PFSK-1 (cell line): ENCODE results near the gene PDE3A.

Experiments used
- FOXP2 ChIP-seq: optimal IDR thresholded peaks from 2 replicates; pipeline ENCODE3; 2011; ENCODE audit warnings: borderline replicate concordance, control low read depth, inconsistent platforms; ENCODE audit not compliant: insufficient read depth; ENCODE audit errors: extremely low read length, extremely low read depth
- POLR2AphosphoS5 ChIP-seq: IDR thresholded peaks from 2 replicates; pipeline ENCODE4 v1.6.1; 2012; ENCODE audit warnings: low read depth, mild to moderate bottlenecking, control low read depth, low read length, moderate library complexity
- SIN3A ChIP-seq: IDR thresholded peaks from 2 replicates; pipeline ENCODE4 v1.6.1; 2012; ENCODE audit warnings: mild to moderate bottlenecking, low read length, moderate library complexity, borderline replicate concordance; ENCODE audit not compliant: insufficient read depth
- TAF1 ChIP-seq: IDR thresholded peaks from 2 replicates; pipeline ENCODE4 v1.6.1; 2012; ENCODE audit warnings: low read length, control low read depth, borderline replicate concordance; ENCODE audit not compliant: insufficient read depth
- TF ChIP-seq, protein P1 (sequence below), 2 experiments: IDR thresholded peaks; 2 replicates each; pipeline versions ENCODE4 v1.6.1 to v1.8.0; 2011 to 2012; ENCODE audit warnings: low read depth in 2 of 2, low read length in 2 of 2, control low read depth in 1 of 2, inconsistent platforms in 1 of 2, mild to moderate bottlenecking in 1 of 2, moderate library complexity in 1 of 2; ENCODE audit not compliant: insufficient read depth in 1 of 2

PDE3A gene

GRCh38 chr12:20576528-20576927, 208.2 kb downstream of the PDE3A start:
- TF ChIP-seq SIN3A (no peak), TAF1 (no peak), FOXP2 (no peak), POLR2AphosphoS5 (no peak)
- TF ChIP-seq, protein P1, sequence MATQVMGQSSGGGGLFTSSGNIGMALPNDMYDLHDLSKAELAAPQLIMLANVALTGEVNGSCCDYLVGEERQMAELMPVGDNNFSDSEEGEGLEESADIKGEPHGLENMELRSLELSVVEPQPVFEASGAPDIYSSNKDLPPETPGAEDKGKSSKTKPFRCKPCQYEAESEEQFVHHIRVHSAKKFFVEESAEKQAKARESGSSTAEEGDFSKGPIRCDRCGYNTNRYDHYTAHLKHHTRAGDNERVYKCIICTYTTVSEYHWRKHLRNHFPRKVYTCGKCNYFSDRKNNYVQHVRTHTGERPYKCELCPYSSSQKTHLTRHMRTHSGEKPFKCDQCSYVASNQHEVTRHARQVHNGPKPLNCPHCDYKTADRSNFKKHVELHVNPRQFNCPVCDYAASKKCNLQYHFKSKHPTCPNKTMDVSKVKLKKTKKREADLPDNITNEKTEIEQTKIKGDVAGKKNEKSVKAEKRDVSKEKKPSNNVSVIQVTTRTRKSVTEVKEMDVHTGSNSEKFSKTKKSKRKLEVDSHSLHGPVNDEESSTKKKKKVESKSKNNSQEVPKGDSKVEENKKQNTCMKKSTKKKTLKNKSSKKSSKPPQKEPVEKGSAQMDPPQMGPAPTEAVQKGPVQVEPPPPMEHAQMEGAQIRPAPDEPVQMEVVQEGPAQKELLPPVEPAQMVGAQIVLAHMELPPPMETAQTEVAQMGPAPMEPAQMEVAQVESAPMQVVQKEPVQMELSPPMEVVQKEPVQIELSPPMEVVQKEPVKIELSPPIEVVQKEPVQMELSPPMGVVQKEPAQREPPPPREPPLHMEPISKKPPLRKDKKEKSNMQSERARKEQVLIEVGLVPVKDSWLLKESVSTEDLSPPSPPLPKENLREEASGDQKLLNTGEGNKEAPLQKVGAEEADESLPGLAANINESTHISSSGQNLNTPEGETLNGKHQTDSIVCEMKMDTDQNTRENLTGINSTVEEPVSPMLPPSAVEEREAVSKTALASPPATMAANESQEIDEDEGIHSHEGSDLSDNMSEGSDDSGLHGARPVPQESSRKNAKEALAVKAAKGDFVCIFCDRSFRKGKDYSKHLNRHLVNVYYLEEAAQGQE (IDR thresholded peaks at IDR 0.05; ENCODE audit: insufficient read depth in 1 of 2, low read depth in 2 of 2, low read length in 2 of 2): no peak

DNA sequence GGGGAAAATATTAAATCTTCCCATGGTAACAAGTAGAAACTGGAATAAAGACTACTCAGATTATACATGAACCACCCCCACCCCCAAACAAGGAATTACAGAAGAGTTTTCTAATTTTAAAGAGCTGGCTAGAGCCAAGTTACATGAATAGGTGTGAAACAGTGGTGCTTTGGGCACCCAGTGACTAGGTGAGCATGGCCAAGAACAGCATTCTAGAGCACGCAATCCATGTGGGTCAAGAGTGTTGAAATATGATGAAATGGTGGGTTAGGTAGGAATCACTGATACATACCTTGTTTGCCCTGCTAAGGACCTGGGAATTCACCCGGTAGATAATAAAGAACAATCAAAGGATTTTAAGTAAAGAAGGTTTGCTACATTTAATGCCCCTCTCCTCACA, 208.7 kb downstream of the PDE3A start:
- no peak for TF ChIP-seq FOXP2
- no peak for TF ChIP-seq SIN3A
- TF ChIP-seq, protein P1 (IDR thresholded peaks at IDR 0.05; ENCODE audit: insufficient read depth in 1 of 2, low read depth in 2 of 2, low read length in 2 of 2): no peak
- no peak for TF ChIP-seq POLR2AphosphoS5
- TF ChIP-seq TAF1: no peak

DNA sequence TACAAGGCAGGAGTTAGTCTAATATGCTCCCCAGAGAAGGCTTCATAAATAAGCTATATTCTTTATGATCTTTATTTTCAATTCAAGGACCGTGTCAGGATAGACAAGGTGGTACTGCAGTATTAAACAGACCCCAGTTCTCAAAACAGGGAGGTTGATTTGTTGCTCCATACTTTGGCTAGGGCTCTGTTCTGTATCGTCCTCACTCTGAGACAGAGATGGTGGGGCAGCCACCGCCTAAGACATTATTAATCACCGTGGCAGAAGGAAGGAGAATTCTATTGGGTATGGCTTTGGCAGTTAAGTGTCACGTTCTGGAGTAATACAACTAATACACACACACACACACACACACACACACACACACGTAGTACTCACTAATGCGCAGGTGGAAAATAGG, 209.8 kb downstream of the PDE3A start:
- no peak for TF ChIP-seq POLR2AphosphoS5
- TF ChIP-seq, protein P1 (IDR thresholded peaks at IDR 0.05; ENCODE audit: insufficient read depth in 1 of 2, low read depth in 2 of 2, low read length in 2 of 2): no peak
- no peak for TF ChIP-seq FOXP2
- TF ChIP-seq TAF1: no peak
- TF ChIP-seq SIN3A: no peak

DNA sequence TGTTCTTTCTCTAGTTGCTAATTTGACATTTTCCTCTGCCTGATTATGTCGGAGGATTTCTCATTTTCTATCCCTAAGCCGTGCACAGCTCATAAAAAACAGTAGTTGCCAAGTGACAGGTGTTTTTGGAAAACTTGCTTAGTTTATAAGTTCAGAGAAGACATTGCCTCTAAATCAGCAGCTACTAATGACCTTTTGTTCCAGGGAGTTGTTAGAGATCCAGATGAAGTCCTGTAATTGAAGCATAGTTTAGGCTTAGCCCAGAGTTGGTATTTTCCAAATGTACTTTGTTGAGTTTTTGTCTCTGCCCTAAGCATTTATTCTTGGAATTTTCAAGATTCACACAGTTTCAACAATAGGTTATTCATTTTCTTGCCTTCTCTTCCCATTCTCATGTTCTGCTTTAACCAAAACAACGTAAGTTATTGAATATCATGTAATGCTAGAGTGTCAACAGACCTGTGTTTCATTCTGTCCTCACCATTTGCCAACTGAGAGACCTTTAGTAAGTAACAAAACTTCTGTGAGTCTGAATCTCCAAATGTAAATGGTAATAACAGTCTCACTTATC, 216.8 kb downstream of the PDE3A start:
- TF ChIP-seq TAF1 (no peak), POLR2AphosphoS5 (no peak), SIN3A (no peak)

DNA sequence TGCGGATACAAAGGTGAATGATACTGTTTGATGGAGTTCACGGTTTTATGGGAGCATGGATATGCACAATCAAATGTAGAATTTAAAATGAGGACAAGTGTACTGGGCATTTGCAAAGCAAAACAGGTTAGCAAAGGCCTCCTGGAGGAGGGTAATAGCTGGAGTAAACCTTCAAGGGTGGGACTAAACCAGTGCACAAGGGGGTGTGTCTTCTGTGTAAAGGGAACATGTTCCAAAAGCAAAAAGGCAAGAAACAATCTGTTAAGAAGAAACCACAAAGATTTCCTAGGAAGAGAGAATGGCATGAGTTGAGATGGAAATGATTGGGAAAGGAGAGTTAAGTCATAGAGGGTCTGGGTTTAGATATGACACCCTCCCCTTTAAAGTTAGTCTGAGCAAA, 217.6 kb downstream of the PDE3A start:
- no peak for TF ChIP-seq POLR2AphosphoS5
- TF ChIP-seq TAF1: no peak
- TF ChIP-seq, protein P1 (IDR thresholded peaks at IDR 0.05; ENCODE audit: insufficient read depth in 1 of 2, low read depth in 2 of 2, low read length in 2 of 2): no peak
